CD4-positive, alpha-beta memory T cell (primary cell): ENCODE measurements around the gene GATA6. TPM values are rescaled to one million over a fixed set of nuclear protein-coding genes. Genes with fewer than 3 reads are reported as not detected.

Experiments
- CTCF ChIA-PET: fragments of 350-600 bp; sonication (Branson Sonifier 250); formaldehyde crosslinking; loops from one replicate; lab custom pipeline; 2021; ENCODE audit warnings: inconsistent platforms; ENCODE audit not compliant: partially characterized antibody; lab: Charles Lee
- POLR2A ChIA-PET: fragments of 350-600 bp; sonication (Branson Sonifier 250); formaldehyde crosslinking; loops from one replicate; lab custom pipeline; 2021; ENCODE audit not compliant: partially characterized antibody; lab: Charles Lee
- DNase-seq, 5 donors: peaks; one replicate each; pipeline versions ENCODE4 v3.0.0 to v3.0.0-alpha.2; 2020 to 2022; ENCODE audit warnings: mixed read lengths in 1 of 5
- H3K27ac ChIP-seq: one replicate; pipeline ENCODE4 v1.7.0; 2013; ENCODE audit warnings: low read depth, low read length
- H3K27me3 ChIP-seq: 2 replicates; pipeline ENCODE4 v1.7.0; 2013; ENCODE audit warnings: mild to moderate bottlenecking, low read length, moderate library complexity; ENCODE audit not compliant: insufficient read depth
- H3K36me3 ChIP-seq: 2 replicates; pipeline ENCODE4 v1.7.0; 2013; ENCODE audit warnings: mild to moderate bottlenecking, low read length, moderate library complexity; ENCODE audit not compliant: insufficient read depth
- H3K4me1 ChIP-seq: 2 replicates; pipeline ENCODE4 v1.7.0; 2013; ENCODE audit warnings: mild to moderate bottlenecking, low read length, moderate library complexity; ENCODE audit not compliant: insufficient read depth
- H3K4me3 ChIP-seq, 2 donors: one replicate each; pipeline ENCODE4 v1.7.0; 2013; ENCODE audit warnings: low read length in 2 of 2, mild to moderate bottlenecking in 1 of 2
- H3K9me3 ChIP-seq, 2 donors: one replicate each; pipeline ENCODE4 v1.7.0; 2013; ENCODE audit warnings: low read length in 2 of 2, control low read depth in 1 of 2; ENCODE audit not compliant: control insufficient read depth in 1 of 2
- H3K27ac Mint-ChIP-seq, 7 donors: one replicate each; pipeline ENCODE4 v1.8.0; 2020 to 2021; ENCODE audit warnings: mixed read lengths in 7 of 7, mild to moderate bottlenecking in 6 of 7, inconsistent platforms in 3 of 7, moderate library complexity in 3 of 7
- H3K27me3 Mint-ChIP-seq, 2 donors: one replicate each; pipeline ENCODE4 v1.8.0; 2020 to 2021; ENCODE audit warnings: mixed read lengths in 2 of 2
- H3K36me3 Mint-ChIP-seq, 2 donors: one replicate each; pipeline ENCODE4 v1.8.0; 2020 to 2021; ENCODE audit warnings: mixed read lengths in 2 of 2, inconsistent platforms in 1 of 2, mild to moderate bottlenecking in 1 of 2
- H3K4me1 Mint-ChIP-seq, 4 donors: one replicate each; pipeline ENCODE4 v1.8.0; 2020 to 2021; ENCODE audit warnings: mixed read lengths in 4 of 4, mild to moderate bottlenecking in 1 of 4
- H3K4me3 Mint-ChIP-seq, 8 donors: one replicate each; pipeline ENCODE4 v1.8.0; 2020 to 2021; ENCODE audit warnings: mixed read lengths in 8 of 8, mild to moderate bottlenecking in 7 of 8, moderate library complexity in 6 of 8, inconsistent platforms in 3 of 8
- H3K9me3 Mint-ChIP-seq, 8 donors: one replicate each; pipeline ENCODE4 v1.8.0; 2020 to 2021; ENCODE audit warnings: mixed read lengths in 8 of 8, mild to moderate bottlenecking in 5 of 8, inconsistent platforms in 3 of 8, moderate library complexity in 1 of 8
- intact Hi-C: fragments of 100-400 bp; cut with micrococcal nuclease; formaldehyde crosslinking; loops from one replicate; pipeline ENCODE4 v1.15.1; 2023
- polyA plus RNA-seq, 2 donors: library from polyadenylated mRNA; unstranded; fragments of 300-500 nt; fragmentation: Illumina TruSeq; gene quantifications; one replicate each; pipeline ENCODE4 v1.2.3, GENCODE V29; 2021
- total RNA-seq, 2 experiments: library from RNA; stranded (reverse); gene quantifications; one replicate each; pipeline ENCODE4 v1.2.3, GENCODE V29; 2021

Gene GATA6
- total and polyA plus RNA-seq, 4 experiments from 2014 or later: not detected

- no peaks in the 10 kb centered on the region for H3K36me3 Mint-ChIP-seq
- CTCF ChIA-PET: interaction anchor here (0.7 kb wide), 1 partner anchor 242 kb away, joined by 3 read pairs; no protein-coding TSS in a partner anchor
- POLR2A ChIA-PET: no interaction called here
- no peak overlapping the region for H3K27ac ChIP-seq
- H3K36me3 ChIP-seq: no peaks in the 10 kb centered on the region
- H3K9me3 ChIP-seq: no peaks in the 10 kb centered on the region
- no peak overlapping the region for H3K4me3 Mint-ChIP-seq
- DNase-seq: no peak
- H3K27me3 ChIP-seq: peaks cover 4% of the 10 kb centered on the region
- peaks cover 3 to 6% of the 10 kb centered on the region in 2 donors for H3K27me3 Mint-ChIP-seq
- intact Hi-C loops: no loop called here
- no peak overlapping the region for H3K27ac Mint-ChIP-seq
- peaks cover 0 to 4% (median 0%) of the 10 kb centered on the region in 8 donors for H3K9me3 Mint-ChIP-seq
- H3K4me1 ChIP-seq: no peaks in the 10 kb centered on the region
- no peaks in the 10 kb centered on the region for H3K4me1 Mint-ChIP-seq
- no peak overlapping the region for H3K4me3 ChIP-seq
Observed at GRCh38 chr18:22198163-22198562, 28.8 kb downstream of the GATA6 start.

DNA sequence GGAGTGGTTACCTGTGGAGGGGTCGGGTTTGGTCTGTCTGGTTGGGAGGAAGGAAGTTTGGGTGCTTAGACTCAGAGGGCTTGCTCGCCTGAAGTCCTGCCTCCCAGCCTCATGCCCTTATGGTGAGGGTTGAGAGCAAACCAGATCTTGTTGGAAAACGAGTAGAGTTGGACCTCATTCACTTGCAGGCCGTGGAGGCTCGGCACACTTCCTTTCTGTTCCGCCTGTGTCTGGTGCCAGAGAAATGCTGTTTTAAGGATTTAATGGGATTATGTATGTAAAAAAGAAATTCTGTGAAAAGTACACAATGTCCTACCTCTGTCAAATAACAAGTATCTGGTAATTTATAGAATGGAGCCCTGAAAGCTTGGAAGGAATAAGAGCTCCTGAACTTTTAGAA is 29.6 kb downstream of the GATA6 start:
- Mint-ChIP-seq H3K27ac (no peak overlapping the region), H3K9me3 (peaks cover 0 to 4% (median 0%) of the 10 kb centered on the region in 8 donors), H3K27me3 (peaks cover 3 to 6% of the 10 kb centered on the region in 2 donors), H3K36me3 (no peaks in the 10 kb centered on the region), H3K4me1 (no peaks in the 10 kb centered on the region), H3K4me3 (no peak overlapping the region)
- H3K4me1 ChIP-seq: no peaks in the 10 kb centered on the region
- no peaks in the 10 kb centered on the region for H3K36me3 ChIP-seq
- DNase-seq: no peak
- ChIA-PET CTCF (interaction anchor here (0.6 kb wide), 1 partner anchor 67 kb away, joined by 3 read pairs; no protein-coding TSS in a partner anchor), POLR2A (no interaction called here)
- H3K9me3 ChIP-seq: no peaks in the 10 kb centered on the region
- intact Hi-C loops: no loop called here
- peaks cover 4% of the 10 kb centered on the region for H3K27me3 ChIP-seq
- H3K27ac ChIP-seq: no peak overlapping the region
- no peak overlapping the region for H3K4me3 ChIP-seq

GRCh38 chr18:22200611-22201225 is 31.3 kb downstream of the GATA6 start:
- Mint-ChIP-seq H3K36me3 (no peaks in the 10 kb centered on the region), H3K4me3 (no peak overlapping the region), H3K27ac (no peak overlapping the region), H3K4me1 (no peaks in the 10 kb centered on the region), H3K9me3 (peaks cover 0 to 2% (median 0%) of the 10 kb centered on the region in 8 donors), H3K27me3 (peaks cover 1 to 5% of the 10 kb centered on the region in 2 donors)
- Histone ChIP-seq H3K36me3 (no peaks in the 10 kb centered on the region), H3K27me3 (peaks cover 4% of the 10 kb centered on the region), H3K9me3 (no peaks in the 10 kb centered on the region), H3K27ac (no peak overlapping the region), H3K4me1 (no peaks in the 10 kb centered on the region), H3K4me3 (no peak overlapping the region)
- ChIA-PET POLR2A (no interaction called here), CTCF (no interaction called here)
- intact Hi-C loops: no loop called here
- no peak for DNase-seq

GRCh38 chr18:22203035-22203434 is 33.6 kb downstream of the GATA6 start:
- ChIA-PET POLR2A (no interaction called here), CTCF (no interaction called here)
- DNase-seq: no peak
- no peaks in the 10 kb centered on the region for H3K9me3 ChIP-seq
- Mint-ChIP-seq H3K9me3 (peaks cover 0 to 2% (median 0%) of the 10 kb centered on the region in 8 donors), H3K27me3 (peaks cover 1 to 5% of the 10 kb centered on the region in 2 donors), H3K36me3 (no peaks in the 10 kb centered on the region), H3K4me3 (no peak overlapping the region), H3K27ac (no peak overlapping the region), H3K4me1 (no peaks in the 10 kb centered on the region)
- peaks cover 4% of the 10 kb centered on the region for H3K27me3 ChIP-seq
- no peaks in the 10 kb centered on the region for H3K36me3 ChIP-seq
- H3K4me1 ChIP-seq: no peaks in the 10 kb centered on the region
- H3K27ac ChIP-seq: no peak overlapping the region
- no peak overlapping the region for H3K4me3 ChIP-seq
- intact Hi-C loops: no loop called here

- H3K9me3 ChIP-seq: no peaks in the 10 kb centered on the region
- no peak overlapping the region for H3K4me3 ChIP-seq
- ChIA-PET POLR2A (no interaction called here), CTCF (no interaction called here)
- no peak overlapping the region for H3K27ac ChIP-seq
- H3K36me3 ChIP-seq: no peaks in the 10 kb centered on the region
- H3K4me1 ChIP-seq: no peaks in the 10 kb centered on the region
- peaks cover 1 to 3% of the 10 kb centered on the region in 2 donors for H3K27me3 Mint-ChIP-seq
- no peaks in the 10 kb centered on the region for H3K36me3 Mint-ChIP-seq
- no peak overlapping the region for H3K4me3 Mint-ChIP-seq
- no peak for DNase-seq
- no peak overlapping the region for H3K27ac Mint-ChIP-seq
- H3K9me3 Mint-ChIP-seq: peaks cover 0 to 2% (median 0%) of the 10 kb centered on the region in 8 donors
- intact Hi-C loops: no loop called here
- H3K4me1 Mint-ChIP-seq: no peaks in the 10 kb centered on the region
- peaks cover under 1% of the 10 kb centered on the region for H3K27me3 ChIP-seq
Observed at GRCh38 chr18:22203536-22204213, 34.3 kb downstream of the GATA6 start.

- H3K27ac Mint-ChIP-seq: no peak overlapping the region
- peaks cover 1 to 3% of the 10 kb centered on the region in 2 donors for H3K27me3 Mint-ChIP-seq
- Histone ChIP-seq H3K9me3 (no peaks in the 10 kb centered on the region), H3K27ac (no peak overlapping the region), H3K4me1 (no peaks in the 10 kb centered on the region), H3K36me3 (no peaks in the 10 kb centered on the region), H3K4me3 (no peak overlapping the region), H3K27me3 (no peaks in the 10 kb centered on the region)
- no peak for DNase-seq
- intact Hi-C loops: no loop called here
- ChIA-PET CTCF (no interaction called here), POLR2A (no interaction called here)
- H3K4me1 Mint-ChIP-seq: no peaks in the 10 kb centered on the region
- H3K36me3 Mint-ChIP-seq: no peaks in the 10 kb centered on the region
- H3K4me3 Mint-ChIP-seq: no peak overlapping the region
- peaks cover 0 to 2% (median 0%) of the 10 kb centered on the region in 8 donors for H3K9me3 Mint-ChIP-seq
Observed at GRCh38 chr18:22204214-22204536, 34.8 kb downstream of the GATA6 start.

GRCh38 chr18:22204996-22205395 is 35.6 kb downstream of the GATA6 start:
- DNase-seq: no peak
- Mint-ChIP-seq H3K4me3 (no peak overlapping the region), H3K27ac (no peak overlapping the region), H3K9me3 (peaks cover 0 to 2% (median 0%) of the 10 kb centered on the region in 8 donors), H3K36me3 (no peaks in the 10 kb centered on the region), H3K27me3 (peaks cover 1 to 2% of the 10 kb centered on the region in 2 donors), H3K4me1 (no peaks in the 10 kb centered on the region)
- POLR2A ChIA-PET: no interaction called here
- Histone ChIP-seq H3K27me3 (no peaks in the 10 kb centered on the region), H3K36me3 (no peaks in the 10 kb centered on the region), H3K9me3 (no peaks in the 10 kb centered on the region), H3K27ac (no peak overlapping the region), H3K4me1 (no peaks in the 10 kb centered on the region), H3K4me3 (no peak overlapping the region)
- CTCF ChIA-PET: no interaction called here
- intact Hi-C loops: no loop called here
